ENCODE data around the gene ADAMTS16. TPM values are rescaled to one million over a fixed set of nuclear protein-coding genes. Genes with fewer than 3 reads are reported as not detected.

ADAMTS16 gene
- total RNA-seq, 1 donor from 2014 or later, result 0.62 TPM

GRCh38 chr5:5240234-5240633, 100.1 kb downstream of the ADAMTS16 start:
- no peak for DNase-seq

- no peak for DNase-seq
Observed at GRCh38 chr5:5242056-5242455, 101.9 kb downstream of the ADAMTS16 start.

- no peak for DNase-seq
Observed at GRCh38 chr5:5246736-5247135, 106.6 kb downstream of the ADAMTS16 start.

GRCh38 chr5:5250758-5251157, 110.6 kb downstream of the ADAMTS16 start:
- no peak for DNase-seq

GRCh38 chr5:5252106-5252505, 112.0 kb downstream of the ADAMTS16 start:
- no peak for DNase-seq

GRCh38 chr5:5257353-5257752, 117.2 kb downstream of the ADAMTS16 start:
- no peak for DNase-seq

GRCh38 chr5:5258564-5258963, 118.4 kb downstream of the ADAMTS16 start:
- no peak for DNase-seq

GRCh38 chr5:5264727-5265126, 124.6 kb downstream of the ADAMTS16 start:
- DNase-seq, result no peak

GRCh38 chr5:5266297-5266696, 126.2 kb downstream of the ADAMTS16 start:
- DNase-seq, result no peak

GRCh38 chr5:5270161-5270560, 130.0 kb downstream of the ADAMTS16 start:
- no peak for DNase-seq

- DNase-seq, result peak; percentile 71
Observed at GRCh38 chr5:5270958-5271785, 131.0 kb downstream of the ADAMTS16 start.

GRCh38 chr5:5271786-5272321, 131.7 kb downstream of the ADAMTS16 start:
- DNase-seq, result no peak

GRCh38 chr5:5273398-5273797, 133.3 kb downstream of the ADAMTS16 start:
- DNase-seq, result no peak

GRCh38 chr5:5273976-5274375, 133.8 kb downstream of the ADAMTS16 start:
- DNase-seq, result no peak

- DNase-seq, result no peak
Observed at GRCh38 chr5:5275211-5275610, 135.1 kb downstream of the ADAMTS16 start.

GRCh38 chr5:5276430-5276829, 136.3 kb downstream of the ADAMTS16 start:
- no peak for DNase-seq

GRCh38 chr5:5276951-5277517, 136.9 kb downstream of the ADAMTS16 start:
- DNase-seq, result no peak

- DNase-seq, result no peak
Observed at GRCh38 chr5:5278201-5278814, 138.2 kb downstream of the ADAMTS16 start.

- DNase-seq, result no peak
Observed at GRCh38 chr5:5278815-5279381, 138.8 kb downstream of the ADAMTS16 start.

GRCh38 chr5:5285906-5286305, 145.8 kb downstream of the ADAMTS16 start:
- DNase-seq, result no peak

- no peak for DNase-seq
Observed at GRCh38 chr5:5287419-5287818, 147.3 kb downstream of the ADAMTS16 start.

- no peak for DNase-seq
Observed at GRCh38 chr5:5288201-5288600, 148.1 kb downstream of the ADAMTS16 start.

- DNase-seq, result no peak
Observed at GRCh38 chr5:5289537-5289936, 149.4 kb downstream of the ADAMTS16 start.

Data from occipital lobe (tissue), 2 donors.